Measurements from ENCODE around the gene BCAR3.

- TF ChIP-seq CTCF (IDR thresholded peaks at IDR 0.05 in 4 of 5, conservative IDR thresholded peaks at IDR 0.05 in 1 of 5) (no peak), POLR2A (IDR thresholded peaks at IDR 0.05) (no peak)
These were observed 8.0 kb upstream of the BCAR3 start for GRCh38 chr1:93689521-93690223.

All from gastrocnemius medialis (tissue), 4 donors.